IMR-90 (cell line): ENCODE data around the gene NFIA. TPM values are rescaled to one million over a fixed set of nuclear protein-coding genes. Genes with fewer than 3 reads are reported as not detected.

ENCODE experiments used
- ATAC-seq: fragments of 200-7000 bp; cut with Tn5 transposase; 2 replicates; pipeline ENCODE4 v1.9.1; 2020; ENCODE audit warnings: low read depth, mild to moderate bottlenecking, moderate library complexity
- BruUV-seq: library from RNA; stranded (reverse); fragments of 400-500 nt; replicated peaks from 2 replicates; lab custom pipeline; 2021; lab: Mats Ljungman, UMichigan
- CTCF ChIA-PET: fragments of 300-600 bp; formaldehyde crosslinking; extraction: SDS; loops from one replicate; lab custom pipeline; 2021; ENCODE audit warnings: antibody characterized with exemption; lab: Yijun Ruan, JAX
- POLR2A ChIA-PET: fragments of 300-600 bp; sonication (Branson Sonifier 250); formaldehyde crosslinking; loops from one replicate; lab custom pipeline; 2022; ENCODE audit warnings: antibody characterized with exemption; ENCODE audit not compliant: unreplicated experiment; lab: Charles Lee
- DNase-seq: peaks from one replicate; pipeline ENCODE4 v3.0.0; 2013
- H2AFZ ChIP-seq: replicated peaks from 2 replicates; pipeline ENCODE3; 2013; ENCODE audit warnings: low read length, mild to moderate bottlenecking; ENCODE audit not compliant: poor library complexity
- H2AK5ac ChIP-seq: 2 replicates; pipeline ENCODE4 v1.6.1; 2013; ENCODE audit warnings: low read depth, low read length, inconsistent platforms
- H2AK9ac ChIP-seq: replicated peaks from 2 replicates; pipeline ENCODE3; 2013; ENCODE audit warnings: mild to moderate bottlenecking, low read depth, low read length, moderate library complexity; ENCODE audit not compliant: poor library complexity
- H2BK120ac ChIP-seq: 2 replicates; pipeline ENCODE4 v1.6.1; 2013; ENCODE audit warnings: low read depth, low read length, inconsistent platforms
- H2BK15ac ChIP-seq: 3 replicates; pipeline ENCODE4 v1.6.1; 2013; ENCODE audit warnings: low read depth, low read length, inconsistent platforms
- H2BK20ac ChIP-seq: 2 replicates; pipeline ENCODE4 v1.6.1; 2013; ENCODE audit warnings: low read depth, mild to moderate bottlenecking, inconsistent platforms, low read length, moderate library complexity
- H2BK5ac ChIP-seq: 2 replicates; pipeline ENCODE4 v1.6.1; 2013; ENCODE audit warnings: mild to moderate bottlenecking, low read depth, low read length, inconsistent platforms; ENCODE audit not compliant: poor library complexity, severe bottlenecking
- H3K14ac ChIP-seq: replicated peaks from 2 replicates; pipeline ENCODE4 v1.6.1; 2013; ENCODE audit warnings: low read depth, low read length, inconsistent platforms
- H3K18ac ChIP-seq: 2 replicates; pipeline ENCODE4 v1.6.1; 2013; ENCODE audit warnings: low read depth, low read length, control low read depth
- H3K23ac ChIP-seq: 2 replicates; pipeline ENCODE4 v1.6.1; 2013; ENCODE audit warnings: low read depth, low read length, inconsistent platforms
- H3K27ac ChIP-seq: 2 replicates; pipeline ENCODE4 v1.5.1; 2013; ENCODE audit warnings: mild to moderate bottlenecking, control low read depth, low read length; ENCODE audit not compliant: insufficient read depth
- H3K27me3 ChIP-seq: 2 replicates; pipeline ENCODE4 v1.6.1; 2013; ENCODE audit warnings: low read length; ENCODE audit not compliant: control insufficient read depth, insufficient read depth
- H3K36me3 ChIP-seq: 2 replicates; pipeline ENCODE4 v1.6.1; 2013; ENCODE audit warnings: low read length, mixed read lengths; ENCODE audit not compliant: control insufficient read depth, insufficient read depth
- H3K4ac ChIP-seq: 2 replicates; pipeline ENCODE4 v1.6.1; 2013; ENCODE audit warnings: low read depth, low read length, inconsistent platforms
- H3K4me1 ChIP-seq: 2 replicates; pipeline ENCODE4 v1.6.1; 2013; ENCODE audit warnings: low read length, mixed read lengths; ENCODE audit not compliant: control insufficient read depth, insufficient read depth
- H3K4me2 ChIP-seq: 2 replicates; pipeline ENCODE4 v1.6.1; 2013; ENCODE audit warnings: low read depth, mild to moderate bottlenecking, control low read depth, low read length, moderate library complexity
- H3K4me3 ChIP-seq: 2 replicates; pipeline ENCODE4 v1.5.1; 2013; ENCODE audit warnings: low read depth, mild to moderate bottlenecking, control low read depth, low read length, moderate library complexity; ENCODE audit not compliant: insufficient read depth
- H3K56ac ChIP-seq: 2 replicates; pipeline ENCODE4 v1.6.1; 2013; ENCODE audit warnings: low read length, inconsistent platforms; ENCODE audit not compliant: insufficient read depth; ENCODE audit errors: extremely low read depth
- H3K79me1 ChIP-seq, 2 experiments: 2 replicates each; pipeline ENCODE4 v1.6.1; 2013; ENCODE audit warnings: low read length in 2 of 2, inconsistent platforms in 1 of 2, low read depth in 1 of 2
- H3K9ac ChIP-seq: 2 replicates; pipeline ENCODE4 v1.6.1; 2013; ENCODE audit warnings: low read depth, low read length, control low read depth
- H3K9me1 ChIP-seq: 2 replicates; pipeline ENCODE4 v1.6.1; 2013; ENCODE audit warnings: low read length, inconsistent platforms; ENCODE audit not compliant: insufficient read depth
- H3K9me3 ChIP-seq: 2 replicates; pipeline ENCODE4 v1.6.1; 2013; ENCODE audit warnings: low read length; ENCODE audit not compliant: control insufficient read depth, insufficient read depth
- H4K20me1 ChIP-seq: 2 replicates; pipeline ENCODE4 v1.6.1; 2013; ENCODE audit warnings: low read length, inconsistent platforms; ENCODE audit not compliant: insufficient read depth
- H4K5ac ChIP-seq: 2 replicates; pipeline ENCODE4 v1.6.1; 2013; ENCODE audit warnings: mild to moderate bottlenecking, low read depth, low read length, control low read depth
- H4K8ac ChIP-seq, 2 experiments: 2 replicates each; pipeline ENCODE4 v1.6.1; 2013; ENCODE audit warnings: low read depth in 2 of 2, low read length in 2 of 2, control low read depth in 1 of 2, inconsistent platforms in 1 of 2
- H4K91ac ChIP-seq: 2 replicates; pipeline ENCODE4 v1.6.1; 2013; ENCODE audit warnings: low read depth, low read length, inconsistent platforms; ENCODE audit not compliant: insufficient read depth
- BHLHE40 ChIP-seq: fragments of 150-350 bp; IDR thresholded peaks from 2 replicates; pipeline ENCODE4 v1.6.1; 2016; ENCODE audit warnings: mild to moderate bottlenecking, low read depth, low read length
- CHD1 ChIP-seq: IDR thresholded peaks from 2 replicates; pipeline ENCODE4 v1.6.1; 2012; ENCODE audit warnings: low read depth, low read length, improper control_type of control experiment
- FOS ChIP-seq: fragments of 150-350 bp; IDR thresholded peaks from 2 replicates; pipeline ENCODE4 v1.6.1; 2016; ENCODE audit warnings: low read depth, low read length
- POLR2A ChIP-seq: IDR thresholded peaks from 2 replicates; pipeline ENCODE4 v1.6.1; 2012; ENCODE audit warnings: mild to moderate bottlenecking, low read depth, low read length
- SMC3 ChIP-seq: fragments of 150-350 bp; IDR thresholded peaks from 2 replicates; pipeline ENCODE4 v1.6.1; 2016; ENCODE audit warnings: low read depth, mild to moderate bottlenecking, antibody characterized with exemption, low read length, moderate library complexity
- USF2 ChIP-seq: fragments of 150-350 bp; IDR thresholded peaks from 2 replicates; pipeline ENCODE4 v1.6.1; 2017; ENCODE audit warnings: mild to moderate bottlenecking, antibody characterized with exemption, low read length, low read depth
- dilution Hi-C: fragments of 300-500 bp; cut with HindIII; formaldehyde crosslinking; loops from one replicate; pipeline ENCODE4 v1.14.3; 2018; ENCODE audit warnings: low sequenced_read_pairs; ENCODE audit not compliant: unreplicated experiment
- in situ Hi-C: fragments of 300-500 bp; cut with MboI; formaldehyde crosslinking; loops from 3 replicates; pipeline ENCODE4 v1.14.3; 2019; ENCODE audit warnings: low sequenced_read_pairs, inconsistent platforms, mixed read lengths
- intact Hi-C: fragments of 100-400 bp; cut with micrococcal nuclease; formaldehyde crosslinking; loops from 2 replicates; pipeline ENCODE4 v1.10.0; 2022
- polyA plus RNA-seq, 3 experiments: library from polyadenylated mRNA; depleted of rRNA; stranded (reverse); fragments of >200 nt; gene quantifications; 2 replicates each; pipeline ENCODE4 v1.2.3, GENCODE V29; 2012; ENCODE audit warnings: low replicate concordance in 1 of 3
- total RNA-seq: library from RNA; depleted of rRNA; stranded (reverse); fragments of >200 nt; gene quantifications from 2 replicates; pipeline ENCODE4 v1.2.3, GENCODE V29; 2012

The NFIA gene
- total and polyA plus RNA-seq, 2 of the 4 experiments (the other 2 are of a cell fraction), result 1.6 to 2.2 TPM

GRCh38 chr1:61208172-61208571 lies 125.8 kb downstream of the NFIA start:
- no peak overlapping the region for H3K14ac ChIP-seq
- H3K4me3 ChIP-seq, result no peak overlapping the region
- H3K9ac ChIP-seq, result no peak overlapping the region
- dilution Hi-C loops (no loop called here), in situ Hi-C loops (no loop called here), intact Hi-C loops (no loop called here)
- H3K27ac ChIP-seq, result no peak overlapping the region
- H2BK5ac ChIP-seq, result no peak overlapping the region
- no peak overlapping the region for H2AFZ ChIP-seq
- H4K8ac ChIP-seq, result no peak overlapping the region
- no peak overlapping the region for H3K18ac ChIP-seq
- TF ChIP-seq SMC3 (no peak), CHD1 (no peak), USF2 (no peak), BHLHE40 (no peak), FOS (no peak), POLR2A (no peak)
- H2BK20ac ChIP-seq, result no peak overlapping the region
- peaks cover 2% of the 10 kb centered on the region; the same call in 1 of the 2 replicates for H3K4me1 ChIP-seq
- DNase-seq (no peak), ATAC-seq (no peak)
- H2AK9ac ChIP-seq, result no peak overlapping the region
- no peak overlapping the region for H2BK120ac ChIP-seq
- H3K9me1 ChIP-seq, result no peaks in the 10 kb centered on the region
- ChIA-PET CTCF (interaction anchor here (1.0 kb wide), 1 partner anchor 12 kb away, joined by 3 read pairs; no protein-coding TSS in a partner anchor), POLR2A (no interaction called here)
- H3K4ac ChIP-seq, result no peak overlapping the region
- H4K5ac ChIP-seq, result no peak overlapping the region
- H3K9me3 ChIP-seq, result no peaks in the 10 kb centered on the region
- no peaks in the 10 kb centered on the region for H4K20me1 ChIP-seq
- no peak overlapping the region for H2BK15ac ChIP-seq
- no peak overlapping the region for H4K91ac ChIP-seq
- H3K56ac ChIP-seq, result no peak overlapping the region
- no peaks in the 10 kb centered on the region for H3K79me1 ChIP-seq
- H3K36me3 ChIP-seq, result no peaks in the 10 kb centered on the region
- BruUV-seq, result no TSS peak
- H3K4me2 ChIP-seq, result no peak overlapping the region
- H3K23ac ChIP-seq, result no peak overlapping the region
- H2AK5ac ChIP-seq, result no peak overlapping the region
- H3K27me3 ChIP-seq, result no peaks in the 10 kb centered on the region
